ENCODE results near the gene PRSS8.
"Not testable (repeated sequence)": the region's sequence is repeated elsewhere in the genome, so short reads cannot be mapped to it uniquely, and the experiment has no call there.

The PRSS8 gene

GRCh38 chr16:31168848-31169247, 33.3 kb upstream of the PRSS8 start:
- no peak overlapping the region for H3K4me2 ChIP-seq (ENCODE audit: low read length)
- H3K9ac ChIP-seq: no peak overlapping the region
- no peaks in the 10 kb centered on the region for H3K4me1 ChIP-seq
- H3K36me3 ChIP-seq (ENCODE audit: control insufficient read depth, insufficient read depth, low read length): no peaks in the 10 kb centered on the region
- H3K27ac ChIP-seq: no peak overlapping the region
- no peak overlapping the region for H2AFZ ChIP-seq
- H3K4me3 ChIP-seq (ENCODE audit: low read depth, low read length): no peak overlapping the region
- H3K9me3 ChIP-seq (ENCODE audit: control insufficient read depth, low read length): no peaks in the 10 kb centered on the region
- H3K79me2 ChIP-seq: no peaks in the 10 kb centered on the region
- TF ChIP-seq CTCF (IDR thresholded peaks at IDR 0.05): no peak
- H3K27me3 ChIP-seq (ENCODE audit: control insufficient read depth, insufficient read depth, low read length): no peaks in the 10 kb centered on the region

- Histone ChIP-seq H3K4me3 (ENCODE audit: low read depth, low read length) (no peak overlapping the region), H3K36me3 (ENCODE audit: control insufficient read depth, insufficient read depth, low read length) (no peaks in the 10 kb centered on the region), H3K27me3 (ENCODE audit: control insufficient read depth, insufficient read depth, low read length) (no peaks in the 10 kb centered on the region), H2AFZ (no peak overlapping the region), H3K9me3 (ENCODE audit: control insufficient read depth, low read length) (no peaks in the 10 kb centered on the region), H3K27ac (no peak overlapping the region), H3K4me1 (no peaks in the 10 kb centered on the region), H3K79me2 (no peaks in the 10 kb centered on the region), H3K4me2 (ENCODE audit: low read length) (no peak overlapping the region), H3K9ac (no peak overlapping the region)
- TF ChIP-seq CTCF (IDR thresholded peaks at IDR 0.05): no peak
These were observed 31.8 kb upstream of the PRSS8 start for GRCh38 chr16:31167315-31167714.

- no peaks in the 10 kb centered on the region for H3K27me3 ChIP-seq (ENCODE audit: control insufficient read depth, insufficient read depth, low read length)
- peak overlapping the region; percentile 17 for H3K4me2 ChIP-seq (ENCODE audit: low read length)
- H3K79me2 ChIP-seq: no peaks in the 10 kb centered on the region
- no peak overlapping the region for H3K4me3 ChIP-seq (ENCODE audit: low read depth, low read length)
- peak overlapping the region; percentile 19 for H2AFZ ChIP-seq
- H3K9ac ChIP-seq: no peak overlapping the region
- no peaks in the 10 kb centered on the region for H3K36me3 ChIP-seq (ENCODE audit: control insufficient read depth, insufficient read depth, low read length)
- H3K9me3 ChIP-seq (ENCODE audit: control insufficient read depth, low read length): no peaks in the 10 kb centered on the region
- no peaks in the 10 kb centered on the region for H3K4me1 ChIP-seq
- H3K27ac ChIP-seq: no peak overlapping the region
- TF ChIP-seq CTCF (IDR thresholded peaks at IDR 0.05): no peak
These were observed 21.6 kb upstream of the PRSS8 start for GRCh38 chr16:31157136-31157535.

GRCh38 chr16:31150976-31151375, 15.4 kb upstream of the PRSS8 start:
- not testable (repeated sequence) for H3K4me2 ChIP-seq (ENCODE audit: low read length); H3K27me3 ChIP-seq (ENCODE audit: control insufficient read depth, insufficient read depth, low read length); H2AFZ ChIP-seq; H3K9me3 ChIP-seq (ENCODE audit: control insufficient read depth, low read length); H3K27ac ChIP-seq; H3K9ac ChIP-seq; H3K79me2 ChIP-seq; H3K36me3 ChIP-seq (ENCODE audit: control insufficient read depth, insufficient read depth, low read length); H3K4me3 ChIP-seq (ENCODE audit: low read depth, low read length); H3K4me1 ChIP-seq

- Histone ChIP-seq H3K4me3 (ENCODE audit: low read depth, low read length) (no peak within 1 kb of the TSS), H3K27ac (no peak within 1 kb of the TSS), H3K36me3 (ENCODE audit: control insufficient read depth, insufficient read depth, low read length) (no peaks in the 10 kb centered on the region), H2AFZ (no peak within 1 kb of the TSS), H3K79me2 (no peaks in the 10 kb centered on the region), H3K9me3 (ENCODE audit: control insufficient read depth, low read length) (no peaks in the 10 kb centered on the region), H3K4me2 (ENCODE audit: low read length) (no peak within 1 kb of the TSS), H3K9ac (no peak within 1 kb of the TSS), H3K4me1 (no peaks in the 10 kb centered on the region), H3K27me3 (ENCODE audit: control insufficient read depth, insufficient read depth, low read length) (no peaks in the 10 kb centered on the region)
- no peak for TF ChIP-seq CTCF (IDR thresholded peaks at IDR 0.05)
These were observed 14.7 kb upstream of the PRSS8 start, which contains the start of gene PRSS36 for GRCh38 chr16:31149894-31150890. Gene PRSS36 (minus strand): TSS chr16:31150066. CDS start chr16:31150035, 31 bp downstream.
